ENCODE measurements around the gene GPR39. TPM values are rescaled to one million over a fixed set of nuclear protein-coding genes. Genes with fewer than 3 reads are reported as not detected.

The GPR39 gene
- total and polyA plus RNA-seq, 8 donors, result 0.87 to 16.0 (median 5.5) TPM; not detected in 1

- no peak overlapping the region for H3K4me3 ChIP-seq
- 60 to 72% (median 71%) methylated on average over 11 of the region's 11 CpGs for WGBS, 5 donors
- H3K4me1 ChIP-seq, result peaks cover 0 to 17% (median 0%) of the 10 kb centered on the region in 4 donors
- intact Hi-C loops (cut with DNase I; ENCODE audit: low total_unique reads), result loop anchor here (5.0 kb wide), 1 partner anchor 622 kb away; no protein-coding TSS in a partner anchor
- no peaks in the 10 kb centered on the region for H3K27me3 ChIP-seq
- no peak overlapping the region for H3K27ac ChIP-seq
- no peaks in the 10 kb centered on the region for H3K9me3 ChIP-seq
- TF ChIP-seq EP300 (IDR thresholded peaks at IDR 0.05) (no peak), POLR2A (IDR thresholded peaks at IDR 0.05) (no peak), POLR2AphosphoS5 (IDR thresholded peaks at IDR 0.05) (no peak), CTCF (IDR thresholded peaks at IDR 0.05) (no peak)
- DNase-seq, result peak in 1 of 2 donors; percentile 73
- H3K36me3 ChIP-seq, result no peaks in the 10 kb centered on the region
These were observed 133.5 kb downstream of the GPR39 start for GRCh38 chr2:132549935-132550670.

GRCh38 chr2:132550946-132551345 lies 134.3 kb downstream of the GPR39 start:
- intact Hi-C loops (cut with DNase I; ENCODE audit: low total_unique reads), result no loop called here
- Histone ChIP-seq H3K36me3 (no peaks in the 10 kb centered on the region), H3K4me1 (peaks cover 0 to 17% (median 0%) of the 10 kb centered on the region in 4 donors), H3K27ac (no peak overlapping the region), H3K27me3 (no peaks in the 10 kb centered on the region), H3K4me3 (no peak overlapping the region), H3K9me3 (no peaks in the 10 kb centered on the region)
- WGBS, 5 donors, result 45 to 63% (median 53%) methylated on average over 2 of the region's 2 CpGs
- DNase-seq, result no peak
- TF ChIP-seq EP300 (IDR thresholded peaks at IDR 0.05) (no peak), CTCF (IDR thresholded peaks at IDR 0.05) (no peak), POLR2A (IDR thresholded peaks at IDR 0.05) (no peak), POLR2AphosphoS5 (IDR thresholded peaks at IDR 0.05) (no peak)

GRCh38 chr2:132557694-132558093 lies 141.1 kb downstream of the GPR39 start:
- intact Hi-C loops (cut with DNase I; ENCODE audit: low total_unique reads), result no loop called here

DNA sequence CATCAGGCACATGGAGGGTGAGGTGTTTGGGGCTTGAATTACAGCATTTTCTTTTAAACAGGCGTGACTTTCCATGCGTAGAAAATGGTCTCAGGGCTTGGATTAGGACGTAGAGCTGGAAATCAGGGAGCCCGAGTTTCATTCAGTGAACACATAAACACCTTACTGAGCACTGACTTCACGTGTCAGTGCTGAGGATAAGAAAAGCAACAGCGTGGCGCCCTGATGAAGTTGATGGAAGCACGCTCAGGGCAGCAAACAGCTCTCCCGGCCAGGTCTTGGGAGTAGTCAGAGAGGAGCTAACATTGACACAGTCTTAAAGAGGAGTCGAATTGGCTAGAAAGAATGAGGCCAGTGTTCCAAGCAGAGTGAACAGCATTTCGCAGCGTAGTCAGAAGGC lies 142.7 kb downstream of the GPR39 start:
- Histone ChIP-seq H3K4me3 (no peak overlapping the region), H3K36me3 (no peaks in the 10 kb centered on the region), H3K4me1 (peaks cover 0 to 5% (median 1%) of the 10 kb centered on the region in 4 donors), H3K27ac (no peak overlapping the region), H3K9me3 (no peaks in the 10 kb centered on the region), H3K27me3 (no peaks in the 10 kb centered on the region)
- intact Hi-C loops (cut with DNase I; ENCODE audit: low total_unique reads), result no loop called here
- no peak for TF ChIP-seq POLR2AphosphoS5 (IDR thresholded peaks at IDR 0.05)
- TF ChIP-seq CTCF (IDR thresholded peaks at IDR 0.05), result no peak
- no peak for TF ChIP-seq POLR2A (IDR thresholded peaks at IDR 0.05)
- TF ChIP-seq EP300 (IDR thresholded peaks at IDR 0.05), result no peak
- WGBS, 5 donors, result 87 to 95% (median 91%) methylated on average over 12 of the region's 12 CpGs
- DNase-seq, result no peak

More at GRCh38 chr2:132557694-132558093, 141.1 kb downstream of the GPR39 start:
- H3K36me3 ChIP-seq, result no peaks in the 10 kb centered on the region
- H3K4me1 ChIP-seq, result peaks cover 0 to 5% (median 1%) of the 10 kb centered on the region in 4 donors
- no peak for DNase-seq
- TF ChIP-seq EP300 (IDR thresholded peaks at IDR 0.05), result no peak
- no peak for TF ChIP-seq POLR2AphosphoS5 (IDR thresholded peaks at IDR 0.05)
- TF ChIP-seq CTCF (IDR thresholded peaks at IDR 0.05), result no peak
- no peak for TF ChIP-seq POLR2A (IDR thresholded peaks at IDR 0.05)
- WGBS, 5 donors, result 48 to 71% (median 71%) methylated on average over 9 of the region's 9 CpGs
- H3K9me3 ChIP-seq, result no peaks in the 10 kb centered on the region
- H3K4me3 ChIP-seq, result no peak overlapping the region
- no peak overlapping the region for H3K27ac ChIP-seq
- no peaks in the 10 kb centered on the region for H3K27me3 ChIP-seq
